ENCODE results near the gene ENO3. TPM values are rescaled to one million over a fixed set of nuclear protein-coding genes. Genes with fewer than 3 reads are reported as not detected.

ENO3 gene
- total and polyA plus RNA-seq, 2 donors (not counting 3 experiments of a cell fraction or from before 2014, with no cell fraction given): 5.5 to 5.9 TPM

- Histone ChIP-seq H3K4me3 (replicated peaks in 1 of 3; ENCODE audit: insufficient read depth in 1 of 3, low read depth in 1 of 3, low read length in 3 of 3) (peak overlapping the region in 2 of 3 experiments; percentile 29 to 87), H3K9me3 (replicated peaks; ENCODE audit: control insufficient read depth, insufficient read depth, low read length) (no peaks in the 10 kb centered on the region), H3K79me2 (ENCODE audit: control insufficient read depth, insufficient read depth, low read length) (peaks cover 9% of the 10 kb centered on the region), H3K9me1 (replicated peaks; ENCODE audit: control insufficient read depth, extremely low read depth, insufficient read depth, low read length) (no peaks in the 10 kb centered on the region), H3K4me2 (ENCODE audit: insufficient read depth, low read length) (peak overlapping the region; percentile 29), H3K36me3 (ENCODE audit: control insufficient read depth in 2 of 2, extremely low read depth in 1 of 2, insufficient read depth in 2 of 2, low read length in 2 of 2) (peaks cover 11 to 26% of the 10 kb centered on the region in 2 experiments), H3K9ac (replicated peaks; ENCODE audit: extremely low read depth, insufficient read depth, low read length) (peak overlapping the region; percentile 14), H3K27me3 (ENCODE audit: control insufficient read depth in 2 of 2, insufficient read depth in 2 of 2, low read length in 2 of 2) (no peaks in the 10 kb centered on the region), H2AFZ (ENCODE audit: low read depth, low read length) (peak overlapping the region; percentile 45), H4K20me1 (replicated peaks; ENCODE audit: control insufficient read depth, extremely low read depth, insufficient read depth, low read length) (no peaks in the 10 kb centered on the region), H3K4me1 (ENCODE audit: control insufficient read depth, extremely low read depth, insufficient read depth, low read length) (peaks cover 24% of the 10 kb centered on the region), H3K27ac (ENCODE audit: insufficient read depth, low read depth, low read length) (peak overlapping the region; percentile 46)
- DNase-seq (ENCODE audit: low read depth, low spot score) (no peak), FAIRE-seq (no peak)
- ChIA-PET CTCF (interaction anchor here (1.3 to 4.5 kb wide), 3 partner anchors 19 to 59 kb away, joined by 5 to 40 read pairs (median 22); partner anchors contain the start of genes CAMTA2, RNF167 and SLC25A11), POLR2A (interaction anchor here (2.6 kb wide), 1 partner anchor 28 kb away, joined by 15 read pairs; the partner anchor contains the start of genes RNF167 and SLC25A11)
- BruUV-seq (replicated peaks): no TSS peak
- TF ChIP-seq POLR2A (IDR thresholded peaks at IDR 0.05; ENCODE audit: low read depth, low read length) (no peak), EZH2 (IDR thresholded peaks at IDR 0.05; ENCODE audit: borderline replicate concordance, low read depth, low read length, severe bottlenecking) (no peak), POLR2AphosphoS5 (IDR thresholded peaks at IDR 0.05; ENCODE audit: insufficient read depth, low read depth, low read length) (no peak), CTCF (IDR thresholded peaks at IDR 0.05; ENCODE audit: extremely low read depth in 1 of 2, insufficient read depth in 1 of 2, low read depth in 1 of 2, low read length in 2 of 2) (no peak), MAX (IDR thresholded peaks at IDR 0.05; ENCODE audit: insufficient read depth, insufficient read length) (no peak), JUN (IDR thresholded peaks at IDR 0.05; ENCODE audit: borderline replicate concordance, insufficient read depth, insufficient read length, low read depth) (no peak), GATA2 (IDR thresholded peaks at IDR 0.05; ENCODE audit: insufficient read depth, insufficient read length, low read depth, low read length) (no peak), FOS (IDR thresholded peaks at IDR 0.05; ENCODE audit: borderline replicate concordance, insufficient read depth, low read length) (no peak), MYC (IDR thresholded peaks at IDR 0.05; ENCODE audit: low read depth, low read length) (no peak)
- dilution Hi-C loops (cut with MboI; ENCODE audit: extremely low pct_ligation_motif_present, low sequenced_read_pairs) (no loop called here), intact Hi-C loops (cut with micrococcal nuclease) (no loop called here)
Measured at GRCh38 chr17:4968486-4969046, 17.6 kb downstream of the ENO3 start.

Measured in endothelial cell of umbilical vein (primary cell).